Measurements from ENCODE around the gene FGD5. TPM values are rescaled to one million over a fixed set of nuclear protein-coding genes. Genes with fewer than 3 reads are reported as not detected.

Gene FGD5
- total and polyA plus RNA-seq, 11 donors: 6.4 to 22.5 (median 14.9) TPM

DNA sequence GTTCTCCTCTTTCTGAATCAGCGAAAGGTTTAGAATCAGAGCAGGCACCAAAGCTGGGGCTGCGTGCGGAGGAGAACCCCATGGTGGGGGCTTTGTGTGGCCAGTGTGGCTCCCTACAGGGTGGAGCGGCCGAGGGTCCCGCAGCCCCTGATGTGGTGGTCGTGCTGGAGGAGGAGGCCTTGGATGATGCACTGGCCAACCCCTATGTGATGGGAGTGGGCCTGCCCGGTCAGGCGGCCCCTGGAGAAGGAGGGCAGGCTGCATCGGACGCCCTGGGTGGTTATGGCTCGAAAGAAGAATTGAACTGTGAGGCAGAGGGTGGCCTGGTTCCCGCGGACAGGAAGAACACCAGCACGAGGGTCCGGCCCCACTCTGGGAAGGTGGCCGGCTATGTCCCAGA is 1.4 kb downstream of the FGD5 start:
- no peaks in the 10 kb centered on the region for H3K9me3 ChIP-seq
- WGBS, 4 donors: 93 to 95% (median 94%) methylated on average over 17 of the region's 17 CpGs
- intact Hi-C loops (cut with DNase I): no loop called here
- H3K4me3 ChIP-seq: no peak overlapping the region
- H3K27me3 ChIP-seq: no peaks in the 10 kb centered on the region
- H3K36me3 ChIP-seq: peaks cover 0 to 33% (median 15%) of the 10 kb centered on the region in 9 donors
- DNase-seq (no peak), ATAC-seq (no peak)
- TF ChIP-seq, protein P1, sequence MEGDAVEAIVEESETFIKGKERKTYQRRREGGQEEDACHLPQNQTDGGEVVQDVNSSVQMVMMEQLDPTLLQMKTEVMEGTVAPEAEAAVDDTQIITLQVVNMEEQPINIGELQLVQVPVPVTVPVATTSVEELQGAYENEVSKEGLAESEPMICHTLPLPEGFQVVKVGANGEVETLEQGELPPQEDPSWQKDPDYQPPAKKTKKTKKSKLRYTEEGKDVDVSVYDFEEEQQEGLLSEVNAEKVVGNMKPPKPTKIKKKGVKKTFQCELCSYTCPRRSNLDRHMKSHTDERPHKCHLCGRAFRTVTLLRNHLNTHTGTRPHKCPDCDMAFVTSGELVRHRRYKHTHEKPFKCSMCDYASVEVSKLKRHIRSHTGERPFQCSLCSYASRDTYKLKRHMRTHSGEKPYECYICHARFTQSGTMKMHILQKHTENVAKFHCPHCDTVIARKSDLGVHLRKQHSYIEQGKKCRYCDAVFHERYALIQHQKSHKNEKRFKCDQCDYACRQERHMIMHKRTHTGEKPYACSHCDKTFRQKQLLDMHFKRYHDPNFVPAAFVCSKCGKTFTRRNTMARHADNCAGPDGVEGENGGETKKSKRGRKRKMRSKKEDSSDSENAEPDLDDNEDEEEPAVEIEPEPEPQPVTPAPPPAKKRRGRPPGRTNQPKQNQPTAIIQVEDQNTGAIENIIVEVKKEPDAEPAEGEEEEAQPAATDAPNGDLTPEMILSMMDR (IDR thresholded peaks at IDR 0.05): no peak
- no peak for TF ChIP-seq POLR2A (IDR thresholded peaks at IDR 0.05)
- H3K27ac ChIP-seq: no peak overlapping the region
- H3K4me1 ChIP-seq: peaks cover 0 to 39% (median 20%) of the 10 kb centered on the region in 12 donors

DNA sequence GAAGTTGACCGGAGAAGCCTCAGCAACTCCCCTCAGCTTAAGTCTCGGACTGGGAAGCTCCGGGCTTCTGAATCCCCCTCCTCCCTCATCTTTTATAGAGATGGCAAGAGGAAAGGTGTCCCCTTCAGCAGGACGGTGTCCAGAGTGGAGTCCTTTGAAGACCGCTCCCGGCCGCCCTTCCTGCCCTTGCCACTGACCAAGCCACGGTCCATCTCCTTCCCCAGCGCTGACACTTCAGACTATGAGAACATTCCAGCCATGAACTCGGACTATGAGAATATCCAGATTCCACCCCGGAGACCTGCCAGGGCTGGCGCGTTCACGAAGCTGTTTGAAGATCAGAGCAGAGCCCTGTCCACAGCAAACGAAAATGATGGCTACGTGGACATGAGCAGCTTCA is 2.4 kb downstream of the FGD5 start:
- no peak for TF ChIP-seq POLR2A (IDR thresholded peaks at IDR 0.05)
- Histone ChIP-seq H3K27me3 (no peaks in the 10 kb centered on the region), H3K4me1 (peaks cover 0 to 45% (median 23%) of the 10 kb centered on the region in 12 donors), H3K4me3 (no peak overlapping the region), H3K27ac (no peak overlapping the region), H3K36me3 (peaks cover 0 to 34% (median 15%) of the 10 kb centered on the region in 9 donors), H3K9me3 (no peaks in the 10 kb centered on the region)
- DNase-seq (no peak), ATAC-seq (no peak)
- intact Hi-C loops (cut with DNase I): no loop called here
- WGBS, 4 donors: 75 to 81% (median 78%) methylated on average over 16 of the region's 16 CpGs

DNA sequence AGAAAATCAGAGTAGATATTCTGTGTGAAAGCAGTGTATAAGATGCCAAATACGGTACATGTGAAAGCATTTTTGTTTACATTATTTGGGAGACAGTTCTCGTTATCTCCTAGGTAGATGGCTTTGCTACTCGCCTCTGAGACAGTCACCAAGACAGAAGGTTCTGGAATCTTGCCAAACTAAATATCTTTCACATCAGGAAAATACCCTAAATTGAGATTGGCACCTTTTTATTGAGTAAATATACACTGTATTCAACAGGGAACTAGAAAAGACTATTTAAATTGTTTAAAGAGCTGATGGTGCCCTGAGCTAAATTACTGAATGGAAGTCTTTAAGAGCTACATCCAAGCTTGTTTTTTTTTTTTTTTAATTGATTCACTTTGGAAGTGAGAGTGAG is 3.4 kb downstream of the FGD5 start:
- Histone ChIP-seq H3K4me1 (peaks cover 0 to 46% (median 23%) of the 10 kb centered on the region in 12 donors), H3K27me3 (peaks cover 0 to 3% (median 0%) of the 10 kb centered on the region in 9 donors), H3K9me3 (no peaks in the 10 kb centered on the region), H3K4me3 (no peak overlapping the region), H3K36me3 (peaks cover 0 to 43% (median 15%) of the 10 kb centered on the region in 9 donors), H3K27ac (peak overlapping the region in 1 of 12 donors; percentile 76)
- intact Hi-C loops (cut with DNase I): no loop called here
- DNase-seq (no peak), ATAC-seq (no peak)
- WGBS, 4 donors: 76 to 89% (median 80%) methylated on average over 3 of the region's 3 CpGs
- TF ChIP-seq POLR2A (IDR thresholded peaks at IDR 0.05): no peak
- TF ChIP-seq, protein P1 (IDR thresholded peaks at IDR 0.05): no peak

DNA sequence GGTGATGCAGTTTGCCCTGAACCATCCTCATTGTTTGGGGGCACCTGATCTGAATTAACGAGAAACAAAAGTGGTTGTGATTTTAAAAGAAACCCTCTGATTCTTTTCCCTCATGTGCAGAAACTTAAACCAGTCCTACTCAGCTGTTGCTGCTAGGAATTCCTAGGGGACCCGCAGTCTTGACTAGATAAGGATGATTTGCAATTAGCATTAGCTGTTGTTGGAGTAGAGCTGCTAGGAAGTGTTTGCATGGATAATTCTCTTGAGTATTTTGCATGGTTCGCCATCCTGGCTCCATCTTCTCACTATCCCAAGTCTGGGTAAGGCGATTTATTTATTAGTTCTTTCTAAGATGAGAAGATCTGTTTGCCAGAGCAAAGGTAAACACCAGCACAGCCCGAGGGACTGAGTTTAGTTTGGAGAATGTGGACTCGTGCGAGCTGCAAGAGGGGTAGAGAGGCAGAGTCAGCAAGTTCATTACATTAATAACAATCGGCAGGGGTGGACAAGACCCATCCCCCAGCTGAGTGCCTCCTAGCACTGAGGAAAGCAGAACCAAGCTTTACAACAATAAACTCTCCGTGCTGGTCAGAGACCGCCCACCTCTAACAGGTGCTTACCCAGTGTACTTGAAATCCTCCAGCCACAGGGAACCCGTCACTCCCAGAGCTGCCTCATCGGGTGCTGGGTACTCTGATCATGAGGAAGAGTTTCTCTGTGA is 4.1 kb downstream of the FGD5 start:
- Histone ChIP-seq H3K4me3 (no peak overlapping the region), H3K36me3 (peaks cover 0 to 46% (median 15%) of the 10 kb centered on the region in 9 donors), H3K27me3 (peaks cover 0 to 6% (median 0%) of the 10 kb centered on the region in 9 donors), H3K9me3 (no peaks in the 10 kb centered on the region), H3K4me1 (peaks cover 0 to 49% (median 23%) of the 10 kb centered on the region in 12 donors), H3K27ac (peak overlapping the region in 8 of 12 donors; percentile 12 to 76 (median 37))
- intact Hi-C loops (cut with DNase I): no loop called here
- WGBS, 4 donors: 22 to 32% (median 27%) methylated on average over 12 of the region's 12 CpGs
- DNase-seq (peak in 1 of 5 donors; percentile 21), ATAC-seq (peak in 2 of 4 donors; percentile 6 to 9)
- TF ChIP-seq, protein P1 (IDR thresholded peaks at IDR 0.05): no peak
- no peak for TF ChIP-seq POLR2A (IDR thresholded peaks at IDR 0.05)

All from heart left ventricle (tissue), 16 donors.